Panc1 (cell line): ENCODE data around the gene GRIFIN. TPM values are rescaled to one million over a fixed set of nuclear protein-coding genes. Genes with fewer than 3 reads are reported as not detected.
A peak's percentile ranks its signal among the peaks of the same experiment; 100 is the strongest.

Source experiments
- ATAC-seq: fragments of 200-7000 bp; cut with Tn5 transposase; 2 replicates; pipeline ENCODE4 v1.9.1; 2020; ENCODE audit warnings: mild to moderate bottlenecking, moderate library complexity
- BruUV-seq: library from RNA; stranded (reverse); fragments of 400-500 nt; replicated peaks from 2 replicates; lab custom pipeline; 2021; lab: Mats Ljungman, UMichigan
- CTCF ChIA-PET: fragments of 300-600 bp; sonication (Branson Sonifier 250); formaldehyde crosslinking; loops from one replicate; lab custom pipeline; 2022; ENCODE audit warnings: antibody characterized with exemption; lab: Charles Lee
- POLR2A ChIA-PET: fragments of 300-600 bp; sonication (Branson Sonifier 250); formaldehyde crosslinking; loops from one replicate; lab custom pipeline; 2022; ENCODE audit warnings: antibody characterized with exemption; lab: Charles Lee
- DNase-seq: peaks from one replicate; pipeline ENCODE4 v3.0.0-alpha.2; 2010; ENCODE audit warnings: low read depth, low spot score
- H3K27ac ChIP-seq: 2 replicates; pipeline ENCODE4 v1.5.1; 2011; ENCODE audit warnings: mild to moderate bottlenecking, low read length, inconsistent platforms
- H3K27me3 ChIP-seq: fragments of 200-500 bp; sonication (Bioruptor generic); 2 replicates; pipeline ENCODE4 v1.6.0; 2014; ENCODE audit warnings: low read length, inconsistent platforms; ENCODE audit not compliant: control insufficient read depth, insufficient read depth
- H3K36me3 ChIP-seq: fragments of 200-500 bp; sonication (Bioruptor generic); 2 replicates; pipeline ENCODE4 v1.5.1; 2014; ENCODE audit warnings: inconsistent platforms, mild to moderate bottlenecking, low read length, moderate library complexity; ENCODE audit not compliant: control insufficient read depth, insufficient read depth
- H3K4me1 ChIP-seq: 2 replicates; pipeline ENCODE4 v1.5.1; 2011; ENCODE audit warnings: inconsistent platforms, mild to moderate bottlenecking, low read length, moderate library complexity; ENCODE audit not compliant: control insufficient read depth, insufficient read depth
- H3K4me3 ChIP-seq, 2 experiments: 2 replicates each; pipeline ENCODE4 v1.5.1; 2011 to 2012; ENCODE audit warnings: low read depth in 2 of 2, low read length in 2 of 2, mild to moderate bottlenecking in 2 of 2, inconsistent platforms in 1 of 2, moderate library complexity in 1 of 2
- H3K9me3 ChIP-seq: fragments of 200-500 bp; sonication (Bioruptor generic); 2 replicates; pipeline ENCODE4 v1.5.1; 2014; ENCODE audit warnings: low read depth, mild to moderate bottlenecking, inconsistent platforms, low read length, moderate library complexity; ENCODE audit not compliant: control insufficient read depth, insufficient read depth
- CTCF ChIP-seq: fragments of 450-650 bp; IDR thresholded peaks from 2 replicates; pipeline ENCODE4 v1.5.1; 2017; ENCODE audit warnings: mild to moderate bottlenecking
- POLR2AphosphoS5 ChIP-seq: IDR thresholded peaks from 2 replicates; pipeline ENCODE4 v1.6.1; 2012; ENCODE audit warnings: mild to moderate bottlenecking, low read depth, low read length, moderate library complexity
- SIN3A ChIP-seq: IDR thresholded peaks from 2 replicates; pipeline ENCODE4 v1.6.1; 2012; ENCODE audit warnings: low read depth, mild to moderate bottlenecking, low read length, moderate library complexity, borderline replicate concordance; ENCODE audit not compliant: insufficient read depth
- TCF7L2 ChIP-seq: IDR thresholded peaks from 2 replicates; pipeline ENCODE4 v1.6.1; 2011; ENCODE audit warnings: mild to moderate bottlenecking, low read depth, low read length, inconsistent platforms
- in situ Hi-C: cut with HindIII; loops from 2 replicates; pipeline ENCODE4 v1.10.0; 2016; ENCODE audit warnings: low sequenced_read_pairs, low pct_unique_long_range_greater_than_20kb
- intact Hi-C: fragments of 100-400 bp; cut with micrococcal nuclease; formaldehyde crosslinking; loops from one replicate; pipeline ENCODE4 v1.10.0; 2022; ENCODE audit not compliant: unreplicated experiment
- total RNA-seq: library from RNA; stranded (reverse); gene quantifications from one replicate; pipeline ENCODE4 v1.2.1, GENCODE V29; 2021; ENCODE audit not compliant: unreplicated experiment

The GRIFIN gene
- total RNA-seq, 1 experiment from 2014 or later: not detected

- H3K27ac ChIP-seq: peak overlapping the region; percentile 83
- POLR2A ChIA-PET: interaction anchor here (0.6 kb wide), 1 partner anchor 9 kb away, joined by 4 read pairs; no protein-coding TSS in a partner anchor
- CTCF ChIA-PET: interaction anchor here (1.2 kb wide), 1 partner anchor 52 kb away, joined by 3 read pairs; no protein-coding TSS in a partner anchor
- in situ Hi-C loops (no loop called here), intact Hi-C loops (loop anchor here (5.0 kb wide), 1 partner anchor 45 kb away; the partner anchor contains the start of gene GRIFIN)
- no TSS peak for BruUV-seq
- ATAC-seq (no peak), DNase-seq (no peak)
- H3K27me3 ChIP-seq: no peaks in the 10 kb centered on the region
- TF ChIP-seq TCF7L2 (no peak), CTCF (peak; percentile 32; the same call in 1 of the 2 replicates)
- H3K4me1 ChIP-seq: peaks cover 74% of the 10 kb centered on the region
- H3K4me3 ChIP-seq: peak overlapping the region; percentile 64 to 89
- no peaks in the 10 kb centered on the region for H3K36me3 ChIP-seq
- H3K9me3 ChIP-seq: no peaks in the 10 kb centered on the region
Measured at GRCh38 chr7:2521952-2522591, 45.9 kb upstream of the GRIFIN start.

GRCh38 chr7:2521341-2521745 is 45.1 kb upstream of the GRIFIN start:
- BruUV-seq: no TSS peak

GRCh38 chr7:2520761-2521290 is 44.6 kb upstream of the GRIFIN start:
- DNase-seq (no peak), ATAC-seq (no peak)
- TF ChIP-seq POLR2AphosphoS5 (no peak), CTCF (no peak), SIN3A (0 out of 2 replicates have a peak, but pooled peaks have one; percentile 43), TCF7L2 (no peak)
- intact Hi-C loops (loop anchor here (5.0 kb wide), 1 partner anchor 44 kb away; the partner anchor contains the start of gene GRIFIN), in situ Hi-C loops (no loop called here)
- Histone ChIP-seq H3K9me3 (no peaks in the 10 kb centered on the region), H3K36me3 (no peaks in the 10 kb centered on the region), H3K4me3 (peak overlapping the region; percentile 64 to 89), H3K4me1 (peaks cover 75% of the 10 kb centered on the region), H3K27me3 (no peaks in the 10 kb centered on the region), H3K27ac (peak overlapping the region; percentile 83)
- CTCF ChIA-PET: interaction anchor here (0.5 to 1.0 kb wide), 2 partner anchors 52 to 202 kb away, joined by 4 to 9 read pairs; no protein-coding TSS in a partner anchor
- BruUV-seq: TSS peak; percentile 81
- POLR2A ChIA-PET: interaction anchor here (0.6 kb wide), 1 partner anchor 35 kb away, joined by 8 read pairs; the partner anchor contains the start of gene BRAT1

More at GRCh38 chr7:2521341-2521745, 45.1 kb upstream of the GRIFIN start:
- DNase-seq: no peak
- in situ Hi-C loops (no loop called here), intact Hi-C loops (loop anchor here (5.0 kb wide), 1 partner anchor 44 kb away; the partner anchor contains the start of gene GRIFIN)
- Histone ChIP-seq H3K27ac (peak overlapping the region; percentile 83), H3K4me1 (peaks cover 75% of the 10 kb centered on the region), H3K27me3 (no peaks in the 10 kb centered on the region), H3K9me3 (no peaks in the 10 kb centered on the region), H3K36me3 (no peaks in the 10 kb centered on the region), H3K4me3 (peak overlapping the region; percentile 64 to 89)
- ATAC-seq: no peak
- 0 out of 2 replicates have a peak, but pooled peaks have one; percentile 18 for TF ChIP-seq SIN3A
- TF ChIP-seq TCF7L2: no peak
- ChIA-PET CTCF (interaction anchor here (1.0 kb wide), 1 partner anchor 53 kb away, joined by 4 read pairs; no protein-coding TSS in a partner anchor), POLR2A (interaction anchor here (0.6 kb wide), 1 partner anchor 10 kb away, joined by 4 read pairs; no protein-coding TSS in a partner anchor)
